ENCODE results near the gene MMP15. TPM values are rescaled to one million over a fixed set of nuclear protein-coding genes. Genes with fewer than 3 reads are reported as not detected.

The MMP15 gene
- total RNA-seq, 1 experiment from 2014 or later: 4.5 TPM

GRCh38 chr16:58038219-58038641 is 12.7 kb downstream of the MMP15 start:
- ChIA-PET CTCF (no interaction called here), POLR2A (ENCODE audit: low non-redundant PET) (no interaction called here)
- intact Hi-C loops (cut with micrococcal nuclease; ENCODE audit: unreplicated experiment): no loop called here
- no peaks in the 10 kb centered on the region for H3K4me1 ChIP-seq (ENCODE audit: insufficient read depth, low read length, poor library complexity, severe bottlenecking)
- H3K9me3 ChIP-seq (ENCODE audit: low read depth, low read length, poor library complexity, severe bottlenecking): no peaks in the 10 kb centered on the region
- no peak overlapping the region for H3K27ac ChIP-seq (ENCODE audit: low read depth, low read length, poor library complexity, severe bottlenecking)
- no TSS peak for BruUV-seq (replicated peaks)
- no peaks in the 10 kb centered on the region for H3K36me3 ChIP-seq (ENCODE audit: insufficient read depth, low read length, poor library complexity, severe bottlenecking)
- no peak for DNase-seq (ENCODE audit: low spot score)
- no peaks in the 10 kb centered on the region for H3K27me3 ChIP-seq (replicated peaks; ENCODE audit: insufficient read depth, low read depth, low read length, poor library complexity)
- TF ChIP-seq CTCF (conservative IDR thresholded peaks at IDR 0.05; ENCODE audit: low read depth, low read length) (no peak), EZH2 (IDR thresholded peaks at IDR 0.05; ENCODE audit: borderline replicate concordance, low read depth, low read length, poor library complexity, severe bottlenecking) (no peak)
- H3K4me3 ChIP-seq (ENCODE audit: low read depth, low read length, poor library complexity, severe bottlenecking): no peak overlapping the region

GRCh38 chr16:58039829-58040495 is 14.4 kb downstream of the MMP15 start:
- CTCF ChIA-PET: no interaction called here
- Histone ChIP-seq H3K4me3 (ENCODE audit: low read depth, low read length, poor library complexity, severe bottlenecking) (no peak overlapping the region), H3K36me3 (ENCODE audit: insufficient read depth, low read length, poor library complexity, severe bottlenecking) (no peaks in the 10 kb centered on the region), H3K27me3 (replicated peaks; ENCODE audit: insufficient read depth, low read depth, low read length, poor library complexity) (no peaks in the 10 kb centered on the region), H3K27ac (ENCODE audit: low read depth, low read length, poor library complexity, severe bottlenecking) (no peak overlapping the region), H3K9me3 (ENCODE audit: low read depth, low read length, poor library complexity, severe bottlenecking) (no peaks in the 10 kb centered on the region), H3K4me1 (ENCODE audit: insufficient read depth, low read length, poor library complexity, severe bottlenecking) (no peaks in the 10 kb centered on the region)
- TF ChIP-seq EZH2 (IDR thresholded peaks at IDR 0.05; ENCODE audit: borderline replicate concordance, low read depth, low read length, poor library complexity, severe bottlenecking) (no peak), CTCF (conservative IDR thresholded peaks at IDR 0.05; ENCODE audit: low read depth, low read length) (no peak)
- DNase-seq (ENCODE audit: low spot score): no peak
- intact Hi-C loops (cut with micrococcal nuclease; ENCODE audit: unreplicated experiment): no loop called here
- BruUV-seq (replicated peaks): no TSS peak
- POLR2A ChIA-PET (ENCODE audit: low non-redundant PET): no interaction called here

GRCh38 chr16:58040496-58040846 is 14.9 kb downstream of the MMP15 start:
- Histone ChIP-seq H3K36me3 (ENCODE audit: insufficient read depth, low read length, poor library complexity, severe bottlenecking) (no peaks in the 10 kb centered on the region), H3K4me3 (ENCODE audit: low read depth, low read length, poor library complexity, severe bottlenecking) (no peak overlapping the region), H3K27me3 (replicated peaks; ENCODE audit: insufficient read depth, low read depth, low read length, poor library complexity) (no peaks in the 10 kb centered on the region), H3K9me3 (ENCODE audit: low read depth, low read length, poor library complexity, severe bottlenecking) (no peaks in the 10 kb centered on the region), H3K4me1 (ENCODE audit: insufficient read depth, low read length, poor library complexity, severe bottlenecking) (no peaks in the 10 kb centered on the region), H3K27ac (ENCODE audit: low read depth, low read length, poor library complexity, severe bottlenecking) (no peak overlapping the region)
- CTCF ChIA-PET: no interaction called here
- DNase-seq (ENCODE audit: low spot score): no peak
- intact Hi-C loops (cut with micrococcal nuclease; ENCODE audit: unreplicated experiment): no loop called here
- POLR2A ChIA-PET (ENCODE audit: low non-redundant PET): no interaction called here
- TF ChIP-seq CTCF (conservative IDR thresholded peaks at IDR 0.05; ENCODE audit: low read depth, low read length): no peak
- no peak for TF ChIP-seq EZH2 (IDR thresholded peaks at IDR 0.05; ENCODE audit: borderline replicate concordance, low read depth, low read length, poor library complexity, severe bottlenecking)
- no TSS peak for BruUV-seq (replicated peaks)
